ENCODE results near the gene BBS1.

DNA sequence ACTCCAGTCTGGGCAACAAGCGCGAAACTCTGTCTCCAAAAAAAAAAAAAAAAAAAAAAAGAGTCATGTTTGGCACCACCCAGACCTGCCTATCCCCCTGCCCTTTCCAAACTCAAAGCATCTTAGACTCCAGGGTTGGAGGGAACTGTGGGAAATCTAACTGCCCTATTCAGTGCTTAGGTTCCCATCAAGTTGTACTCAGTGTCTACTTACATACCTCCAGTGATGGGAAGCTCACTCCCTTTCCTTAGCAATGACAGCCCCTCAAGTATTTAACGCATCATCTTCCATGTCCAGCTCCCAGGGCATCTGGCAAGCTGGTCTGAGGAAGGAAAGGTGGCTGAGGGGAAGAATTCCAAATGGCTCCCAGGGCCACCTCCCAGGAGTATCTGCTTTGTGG lies 39.3 kb downstream of the BBS1 start:
- TF ChIP-seq CTCF (conservative IDR thresholded peaks at IDR 0.05 in 1 of 2, IDR thresholded peaks at IDR 0.05 in 1 of 2; ENCODE audit: extremely low read depth in 1 of 2, insufficient read depth in 1 of 2, low read depth in 1 of 2, low read length in 2 of 2) (no peak), EZH2 (IDR thresholded peaks at IDR 0.05; ENCODE audit: borderline replicate concordance, low read length) (no peak)

All from mammary epithelial cell (primary cell).